Sigmoid colon (tissue), 7 donors: ENCODE results near the gene AP3S1. TPM values are rescaled to one million over a fixed set of nuclear protein-coding genes. Genes with fewer than 3 reads are reported as not detected.
"Not testable (repeated sequence)": the region's sequence is repeated elsewhere in the genome, so short reads cannot be mapped to it uniquely, and the experiment has no call there.

ENCODE experiments used
- DNase-seq: peaks from one replicate; pipeline ENCODE4 v3.0.0-alpha.2; 2019
- H3K27ac ChIP-seq, 4 donors: fragments of 200-600 bp; sonication (generic); one replicate each; pipeline ENCODE4 v1.5.1; 2016 to 2019; ENCODE audit warnings: mild to moderate bottlenecking in 1 of 4
- H3K27me3 ChIP-seq, 3 donors: fragments of 200-600 bp; sonication (generic); one replicate each; pipeline ENCODE4 v1.5.1; 2019; ENCODE audit warnings: mild to moderate bottlenecking in 1 of 3
- H3K36me3 ChIP-seq, 4 donors: fragments of 200-600 bp; sonication (generic); one replicate each; pipeline ENCODE4 v1.5.1; 2016 to 2019
- H3K4me1 ChIP-seq, 4 donors: fragments of 200-600 bp; sonication (generic); one replicate each; pipeline ENCODE4 v1.5.1; 2017 to 2019
- H3K4me3 ChIP-seq, 4 donors: fragments of 200-600 bp; sonication (generic); one replicate each; pipeline ENCODE4 v1.5.1; 2017 to 2019; ENCODE audit warnings: mild to moderate bottlenecking in 2 of 4, moderate library complexity in 1 of 4
- H3K9me3 ChIP-seq, 4 donors: fragments of 200-600 bp in 3 of 4; sonication (generic) in 3 of 4; one replicate each; pipeline versions ENCODE4 v1.5.1 to v1.6.1; 2013 to 2019
- CTCF ChIP-seq, 4 experiments: fragments of 450-650 bp in 3 of 4; fragments of 200-600 bp in 1 of 4; IDR thresholded peaks; one replicate each; pipeline ENCODE4 v1.5.1; 2016 to 2019; ENCODE audit warnings: antibody characterized with exemption in 4 of 4, mild to moderate bottlenecking in 3 of 4, moderate library complexity in 2 of 4
- EP300 ChIP-seq, 4 donors: sonication (generic); formaldehyde crosslinking; IDR thresholded peaks; one replicate each; pipeline ENCODE4 v1.6.1; 2017; ENCODE audit warnings: antibody characterized with exemption in 4 of 4
- POLR2A ChIP-seq, 2 donors: fragments of 450-650 bp; IDR thresholded peaks; one replicate each; pipeline ENCODE4 v1.6.1; 2016; ENCODE audit warnings: antibody characterized with exemption in 2 of 2, mild to moderate bottlenecking in 2 of 2, moderate library complexity in 2 of 2
- POLR2AphosphoS5 ChIP-seq, 4 donors: sonication (generic); formaldehyde crosslinking; IDR thresholded peaks; one replicate each; pipeline ENCODE4 v1.6.1; 2017; ENCODE audit warnings: antibody characterized with exemption in 4 of 4
- WGBS, 2 donors: extraction: QIAGEN DNeasy Blood & Tissue Kit; methylation state at CpG; one replicate each; pipeline ENCODE4 v1.1.7; 2013; 5-methylcytosine and 5-hydroxymethylcytosine counted together
- intact Hi-C: fragments of 100-400 bp; cut with DNase I; formaldehyde crosslinking; loops from one replicate; pipeline ENCODE4 v1.15.1; 2023
- polyA plus RNA-seq, 3 donors: library from polyadenylated mRNA; stranded (reverse); fragments of 200-250 nt; gene quantifications; one replicate each; pipeline ENCODE4 v1.2.3, GENCODE V29; 2013
- total RNA-seq, 4 donors: library from RNA; depleted of rRNA; stranded (reverse); fragments of >200 nt; gene quantifications; one replicate each; pipeline ENCODE4 v1.1.0, GENCODE V29; 2016
- donor health status: healthy with polysubstance abuse.
- donor health status: Bipolar disorder and iron deficiency.
- donor health status: healthy.

AP3S1 gene
- total and polyA plus RNA-seq, 7 donors = 59.7 to 229 (median 128) TPM

DNA sequence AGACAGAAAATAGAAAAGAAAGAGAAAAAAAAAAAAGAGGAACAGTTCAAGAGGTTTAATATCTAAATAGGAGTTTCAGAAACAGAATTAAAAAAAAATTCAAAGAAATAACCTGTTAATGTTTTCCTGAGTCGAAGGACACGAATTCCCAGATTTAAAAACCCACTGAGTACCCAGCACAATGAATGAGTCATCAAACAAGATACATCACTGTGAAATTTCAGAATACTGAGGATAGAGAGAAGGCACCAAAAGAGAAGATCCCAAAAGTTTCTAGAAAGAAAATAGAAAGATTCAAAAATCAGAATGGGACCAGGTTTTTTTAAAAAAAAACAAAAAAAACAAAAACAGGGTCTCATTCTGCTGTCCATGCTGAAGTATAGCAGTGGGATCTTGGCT lies 34.1 kb upstream of the AP3S1 start:
- no peak for DNase-seq
- no peaks in the 10 kb centered on the region for H3K27me3 ChIP-seq
- intact Hi-C loops = no loop called here
- H3K36me3 ChIP-seq = no peaks in the 10 kb centered on the region
- H3K27ac ChIP-seq = no peak overlapping the region
- TF ChIP-seq CTCF (IDR thresholded peaks at IDR 0.05) (no peak), POLR2A (IDR thresholded peaks at IDR 0.05) (no peak), EP300 (IDR thresholded peaks at IDR 0.05) (no peak), POLR2AphosphoS5 (IDR thresholded peaks at IDR 0.05) (no peak)
- H3K9me3 ChIP-seq = no peaks in the 10 kb centered on the region
- no peaks in the 10 kb centered on the region for H3K4me1 ChIP-seq
- WGBS, 2 donors = 84 to 91% methylated on average over 2 of the region's 2 CpGs
- H3K4me3 ChIP-seq = no peak overlapping the region

- H3K36me3 ChIP-seq, H3K27ac ChIP-seq, DNase-seq, H3K27me3 ChIP-seq, H3K9me3 ChIP-seq, H3K4me1 ChIP-seq, intact Hi-C loops, H3K4me3 ChIP-seq: not testable (repeated sequence)
- WGBS, 2 donors = 88 to 97% methylated on average over 2 of the region's 2 CpGs
Measured at GRCh38 chr5:115808066-115808465, 33.7 kb upstream of the AP3S1 start.

GRCh38 chr5:115809946-115810345 lies 31.8 kb upstream of the AP3S1 start:
- intact Hi-C loops = no loop called here
- DNase-seq = no peak
- H3K9me3 ChIP-seq = no peaks in the 10 kb centered on the region
- H3K27ac ChIP-seq = no peak overlapping the region
- 77 to 84% methylated on average over 2 of the region's 2 CpGs for WGBS, 2 donors
- H3K4me3 ChIP-seq = no peak overlapping the region
- no peaks in the 10 kb centered on the region for H3K4me1 ChIP-seq
- no peaks in the 10 kb centered on the region for H3K36me3 ChIP-seq
- no peak for TF ChIP-seq POLR2AphosphoS5 (IDR thresholded peaks at IDR 0.05)
- TF ChIP-seq CTCF (IDR thresholded peaks at IDR 0.05) = no peak
- no peak for TF ChIP-seq POLR2A (IDR thresholded peaks at IDR 0.05)
- no peak for TF ChIP-seq EP300 (IDR thresholded peaks at IDR 0.05)
- peaks cover 0 to 13% (median 0%) of the 10 kb centered on the region in 3 donors for H3K27me3 ChIP-seq

- no peaks in the 10 kb centered on the region for H3K36me3 ChIP-seq
- H3K4me1 ChIP-seq = peaks cover 0 to 7% (median 3%) of the 10 kb centered on the region in 4 donors
- TF ChIP-seq EP300 (IDR thresholded peaks at IDR 0.05) = no peak
- TF ChIP-seq POLR2A (IDR thresholded peaks at IDR 0.05) = no peak
- TF ChIP-seq CTCF (IDR thresholded peaks at IDR 0.05) = no peak
- no peak for TF ChIP-seq POLR2AphosphoS5 (IDR thresholded peaks at IDR 0.05)
- no peak overlapping the region for H3K27ac ChIP-seq
- H3K4me3 ChIP-seq = no peak overlapping the region
- DNase-seq = no peak
- intact Hi-C loops = no loop called here
- no peaks in the 10 kb centered on the region for H3K9me3 ChIP-seq
- peaks cover under 1 to 21% (median 3%) of the 10 kb centered on the region in 3 donors for H3K27me3 ChIP-seq
Measured at GRCh38 chr5:115810761-115811160, 31.0 kb upstream of the AP3S1 start.

DNA sequence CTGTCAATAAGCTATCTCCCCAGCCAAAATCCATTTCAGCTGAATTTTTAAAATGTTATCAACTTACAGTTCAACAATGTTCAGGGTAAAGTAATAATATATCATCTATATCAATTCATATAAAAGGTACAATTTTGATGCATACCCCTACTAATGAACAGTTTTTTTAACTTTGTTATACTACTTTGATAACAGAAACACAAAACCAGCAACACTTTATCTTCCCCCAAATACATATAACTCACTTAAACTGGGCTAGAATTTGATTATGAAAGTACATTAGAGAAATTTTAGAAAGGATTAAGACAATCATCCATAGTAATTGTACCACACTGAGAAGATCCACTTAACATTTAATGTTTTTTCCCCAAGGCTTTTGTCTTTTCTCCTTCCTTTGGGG lies 30.3 kb upstream of the AP3S1 start:
- no peak for DNase-seq
- H3K27ac ChIP-seq = no peak overlapping the region
- H3K27me3 ChIP-seq = peaks cover 2 to 28% (median 6%) of the 10 kb centered on the region in 3 donors
- H3K4me3 ChIP-seq = no peak overlapping the region
- no peaks in the 10 kb centered on the region for H3K36me3 ChIP-seq
- no peak for TF ChIP-seq POLR2AphosphoS5 (IDR thresholded peaks at IDR 0.05)
- no peak for TF ChIP-seq CTCF (IDR thresholded peaks at IDR 0.05)
- TF ChIP-seq EP300 (IDR thresholded peaks at IDR 0.05) = no peak
- TF ChIP-seq POLR2A (IDR thresholded peaks at IDR 0.05) = no peak
- no peaks in the 10 kb centered on the region for H3K9me3 ChIP-seq
- intact Hi-C loops = no loop called here
- H3K4me1 ChIP-seq = peaks cover 0 to 14% (median 9%) of the 10 kb centered on the region in 4 donors
